HepG2 (cell line): ENCODE measurements around the gene DMKN. TPM values are rescaled to one million over a fixed set of nuclear protein-coding genes. Genes with fewer than 3 reads are reported as not detected.

ENCODE experiments used
- ATAC-seq: fragments of 200-7000 bp; cut with Tn5 transposase; 3 replicates; pipeline ENCODE4 v1.9.1; 2020; ENCODE audit warnings: mild to moderate bottlenecking, moderate library complexity
- BruUV-seq: library from RNA; stranded (reverse); fragments of 400-500 nt; replicated peaks from 2 replicates; lab custom pipeline; 2021; lab: Mats Ljungman, UMichigan
- CTCF ChIA-PET: fragments of 300-600 bp; formaldehyde crosslinking; extraction: SDS; loops from one replicate; lab custom pipeline; 2021; ENCODE audit warnings: low total read pairs, inconsistent platforms, low intra/inter-chr PET ratio; lab: Yijun Ruan, JAX
- POLR2A ChIA-PET: fragments of 350-600 bp; sonication (Branson Sonifier 250); formaldehyde crosslinking; loops from one replicate; lab custom pipeline; 2020; ENCODE audit warnings: antibody characterized with exemption, inconsistent platforms; lab: Yijun Ruan, JAX
- DNase-seq: peaks from one replicate; pipeline ENCODE4 v3.0.0-alpha.2; 2015; ENCODE audit warnings: low spot score
- FAIRE-seq: peaks from 3 replicates; lab custom pipeline; 2011; peaks lifted over from hg19 to GRCh38; lab: Jason Lieb, UNC
- H2AFZ ChIP-seq: one replicate; pipeline ENCODE4 v1.6.1; 2011; ENCODE audit warnings: low read length, inconsistent platforms
- H3K27ac ChIP-seq: fragments of 300-600 bp; 3 replicates; pipeline ENCODE4 v1.8.0; 2011; ENCODE audit warnings: mixed run types, mild to moderate bottlenecking, mixed read lengths, low read length, inconsistent platforms; ENCODE audit not compliant: insufficient read depth; ENCODE audit errors: extremely low read length
- H3K27me3 ChIP-seq, 2 experiments: fragments of 200-600 bp in 1 of 2; 2 replicates in 1 of 2; 3 replicates in 1 of 2; pipeline versions ENCODE4 v1.6.0 to v1.8.0; 2011; ENCODE audit warnings: low read length in 2 of 2, mild to moderate bottlenecking in 2 of 2, moderate library complexity in 2 of 2, inconsistent platforms in 1 of 2; ENCODE audit not compliant: insufficient read depth in 2 of 2, control insufficient read depth in 1 of 2
- H3K36me3 ChIP-seq, 2 experiments: fragments of 200-600 bp in 1 of 2; replicated peaks in 1 of 2; 2 replicates in 1 of 2; 3 replicates in 1 of 2; pipeline versions ENCODE4 v1.5.1 to v1.8.0; 2011; ENCODE audit warnings: low read length in 2 of 2, inconsistent platforms in 1 of 2; ENCODE audit not compliant: insufficient read depth in 2 of 2, control insufficient read depth in 1 of 2
- H3K4me1 ChIP-seq: 2 replicates; pipeline ENCODE4 v1.5.1; 2012; ENCODE audit warnings: low read length, inconsistent platforms; ENCODE audit not compliant: insufficient read depth
- H3K4me2 ChIP-seq: 2 replicates; pipeline ENCODE4 v1.6.0; 2011; ENCODE audit warnings: low read depth, low read length, inconsistent platforms
- H3K4me3 ChIP-seq, 3 experiments: fragments of 200-600 bp in 1 of 3; sonication (generic), shearing (Covaris generic) in 1 of 3; replicated peaks in 1 of 3; 2 replicates each; pipeline ENCODE4 v1.5.1; 2011 to 2016; ENCODE audit warnings: low read length in 3 of 3, inconsistent platforms in 2 of 3, low read depth in 2 of 3, mild to moderate bottlenecking in 2 of 3, control low read depth in 1 of 3, mixed read lengths in 1 of 3; ENCODE audit not compliant: insufficient read depth in 1 of 3
- H3K79me2 ChIP-seq: one replicate; pipeline ENCODE4 v1.6.1; 2011; ENCODE audit warnings: low read length, inconsistent platforms; ENCODE audit not compliant: insufficient read depth
- H3K9ac ChIP-seq: 2 replicates; pipeline ENCODE4 v1.6.0; 2011; ENCODE audit warnings: mild to moderate bottlenecking, low read depth, low read length, inconsistent platforms; ENCODE audit not compliant: insufficient read depth
- H3K9me3 ChIP-seq: 2 replicates; pipeline ENCODE4 v1.5.1; 2012; ENCODE audit warnings: mild to moderate bottlenecking, low read length
- H4K20me1 ChIP-seq: 2 replicates; pipeline ENCODE4 v1.6.0; 2011; ENCODE audit warnings: inconsistent platforms, mild to moderate bottlenecking, low read length, moderate library complexity; ENCODE audit not compliant: insufficient read depth
- DNMT3B ChIP-seq: conservative IDR thresholded peaks from 2 replicates; pipeline ENCODE4 v1.6.1; 2016; ENCODE audit warnings: missing biosample characterization, control low read depth
- HOXA9 ChIP-seq: sonication (generic); formaldehyde crosslinking; IDR thresholded peaks from 2 replicates; pipeline ENCODE4 v1.8.1; 2022; ENCODE audit warnings: missing genetic modification reagents, mild to moderate bottlenecking, moderate library complexity, borderline replicate concordance
- JUNB ChIP-seq: sonication (generic); formaldehyde crosslinking; IDR thresholded peaks from 2 replicates; pipeline ENCODE4 v1.8.0; 2022; ENCODE audit warnings: missing genetic modification reagents, mild to moderate bottlenecking, borderline replicate concordance
- MEIS2 ChIP-seq: sonication (generic); formaldehyde crosslinking; IDR thresholded peaks from 2 replicates; pipeline ENCODE4 v1.9.0; 2021; ENCODE audit warnings: mild to moderate bottlenecking, missing genetic modification reagents
- NCOA1 ChIP-seq: sonication (generic); formaldehyde crosslinking; IDR thresholded peaks from 2 replicates; pipeline ENCODE4 v1.9.0; 2021; ENCODE audit warnings: missing genetic modification reagents
- NPAS2 ChIP-seq: sonication (generic); formaldehyde crosslinking; IDR thresholded peaks from 2 replicates; pipeline ENCODE4 v1.8.0; 2022; ENCODE audit warnings: mild to moderate bottlenecking, missing genetic modification reagents, borderline replicate concordance
- PBX2 ChIP-seq: IDR thresholded peaks from 2 replicates; pipeline ENCODE4 v1.6.1; 2016; ENCODE audit warnings: control low read depth
- RAD51 ChIP-seq: fragments of 450-650 bp; IDR thresholded peaks from 2 replicates; pipeline ENCODE4 v1.6.1; 2016; ENCODE audit warnings: borderline replicate concordance
- RBM39 ChIP-seq: fragments of 200-400 bp; formaldehyde crosslinking; IDR thresholded peaks from one replicate; pipeline ENCODE4 v1.6.1; 2018; ENCODE audit warnings: antibody characterized with exemption, mild to moderate bottlenecking, low read depth, low read length; ENCODE audit not compliant: poor library complexity, severe bottlenecking
- RXRA ChIP-seq: sonication (generic); formaldehyde crosslinking; IDR thresholded peaks from 2 replicates; pipeline ENCODE4 v1.5.1; 2020; ENCODE audit warnings: missing genetic modification reagents
- SMAD3 ChIP-seq: sonication (generic); formaldehyde crosslinking; IDR thresholded peaks from 2 replicates; pipeline ENCODE4 v1.4.0; 2020; ENCODE audit warnings: missing genetic modification reagents
- SPEN ChIP-seq: sonication (generic); formaldehyde crosslinking; IDR thresholded peaks from 2 replicates; pipeline ENCODE4 v1.5.1; 2020; ENCODE audit warnings: low read depth, mild to moderate bottlenecking, missing genetic modification reagents
- TBX2 ChIP-seq: sonication (generic); formaldehyde crosslinking; IDR thresholded peaks from 2 replicates; pipeline ENCODE4 v1.5.0; 2020; ENCODE audit warnings: missing genetic modification reagents, mild to moderate bottlenecking, borderline replicate concordance
- WIZ ChIP-seq: sonication (generic); formaldehyde crosslinking; IDR thresholded peaks from 2 replicates; pipeline ENCODE4 v1.5.1; 2020; ENCODE audit warnings: mild to moderate bottlenecking, missing genetic modification reagents
- ZBTB20 ChIP-seq: sonication (generic); formaldehyde crosslinking; IDR thresholded peaks from 2 replicates; pipeline ENCODE4 v1.8.1; 2023; ENCODE audit warnings: missing genetic modification reagents, low read depth, mild to moderate bottlenecking, borderline replicate concordance
- ZNF101 ChIP-seq: sonication (generic); formaldehyde crosslinking; IDR thresholded peaks from 2 replicates; pipeline ENCODE4 v1.4.0; 2020; ENCODE audit warnings: mild to moderate bottlenecking, low read depth, missing genetic modification reagents, borderline replicate concordance
- ZNF331 ChIP-seq: sonication (generic); formaldehyde crosslinking; IDR thresholded peaks from 2 replicates; pipeline ENCODE4 v1.4.0; 2020; ENCODE audit warnings: missing genetic modification reagents
- ZNF460 ChIP-seq: sonication (generic); formaldehyde crosslinking; IDR thresholded peaks from 2 replicates; pipeline ENCODE4 v1.5.1; 2020; ENCODE audit warnings: missing genetic modification reagents, mild to moderate bottlenecking, borderline replicate concordance
- ZNF552 ChIP-seq: sonication (generic); formaldehyde crosslinking; IDR thresholded peaks from 2 replicates; pipeline ENCODE4 v1.9.0; 2022; ENCODE audit warnings: missing genetic modification reagents, mild to moderate bottlenecking, borderline replicate concordance
- ZNF589 ChIP-seq: sonication (generic); formaldehyde crosslinking; conservative IDR thresholded peaks from 2 replicates; pipeline ENCODE4 v1.8.0; 2022; ENCODE audit warnings: mild to moderate bottlenecking, moderate library complexity, missing genetic modification reagents
- ZNF607 ChIP-seq: sonication (generic); formaldehyde crosslinking; IDR thresholded peaks from 2 replicates; pipeline ENCODE4 v1.5.1; 2020; ENCODE audit warnings: missing genetic modification reagents, mild to moderate bottlenecking, borderline replicate concordance
- ZNF614 ChIP-seq: IDR thresholded peaks from 2 replicates; pipeline ENCODE4 v1.6.1; 2018; ENCODE audit warnings: missing biosample characterization, missing genetic modification reagents, inconsistent platforms, borderline replicate concordance
- ZNF670 ChIP-seq: sonication (generic); formaldehyde crosslinking; IDR thresholded peaks from 2 replicates; pipeline ENCODE4 v1.8.0; 2022; ENCODE audit warnings: mild to moderate bottlenecking, missing genetic modification reagents, borderline replicate concordance
- ZNF768 ChIP-seq: sonication (generic); formaldehyde crosslinking; IDR thresholded peaks from 2 replicates; pipeline ENCODE4 v1.4.0; 2020; ENCODE audit warnings: missing genetic modification reagents
- WGBS: methylation state at CpG from one replicate; pipeline ENCODE4 v1.1.6; 2017; ENCODE audit warnings: low lambda C conversion rate; 5-methylcytosine and 5-hydroxymethylcytosine counted together
- in situ Hi-C: cut with HindIII; loops from 2 replicates; pipeline ENCODE4 v1.10.0; 2017; ENCODE audit warnings: low pct_unique_long_range_greater_than_20kb; ENCODE audit not compliant: extremely low pct_ligation_motif_present
- intact Hi-C: fragments of 100-400 bp; cut with micrococcal nuclease; formaldehyde crosslinking; loops from one replicate; pipeline ENCODE4 v1.10.0; 2022; ENCODE audit not compliant: unreplicated experiment
- polyA plus RNA-seq, 8 experiments: library from polyadenylated mRNA; depleted of rRNA in 3 of 8; stranded (reverse) in 7 of 8; unstranded in 1 of 8; fragments of >200 nt; fragmentation: Illumina TruSeq in 4 of 8; extraction: Trizol in 4 of 8; gene quantifications; 2 replicates each; pipeline versions ENCODE4 v1.2.1 to v1.2.3, GENCODE V29; 2011 to 2016; ENCODE audit warnings: low read depth in 4 of 8, missing spikeins in 1 of 8, mixed read lengths in 1 of 8; ENCODE audit not compliant: insufficient read depth in 1 of 8
- total RNA-seq, 5 experiments: library from RNA; depleted of rRNA; stranded (reverse); fragments of >200 nt; fragmentation: Illumina TruSeq; extraction: Trizol; gene quantifications; 2 replicates each; pipeline ENCODE4 v1.2.3, GENCODE V29; 2016; ENCODE audit warnings: low read depth in 1 of 5
- TF ChIP-seq, protein P1 (sequence below): sonication (generic); formaldehyde crosslinking; IDR thresholded peaks from 2 replicates; pipeline ENCODE4 v1.4.0; 2020; ENCODE audit warnings: mild to moderate bottlenecking, missing genetic modification reagents

DMKN gene
- total and polyA plus RNA-seq, 2 of the 13 experiments (the other 11 are each of a cell fraction or from before 2014, with no cell fraction given) = 50.8 to 57.1 TPM

DNA sequence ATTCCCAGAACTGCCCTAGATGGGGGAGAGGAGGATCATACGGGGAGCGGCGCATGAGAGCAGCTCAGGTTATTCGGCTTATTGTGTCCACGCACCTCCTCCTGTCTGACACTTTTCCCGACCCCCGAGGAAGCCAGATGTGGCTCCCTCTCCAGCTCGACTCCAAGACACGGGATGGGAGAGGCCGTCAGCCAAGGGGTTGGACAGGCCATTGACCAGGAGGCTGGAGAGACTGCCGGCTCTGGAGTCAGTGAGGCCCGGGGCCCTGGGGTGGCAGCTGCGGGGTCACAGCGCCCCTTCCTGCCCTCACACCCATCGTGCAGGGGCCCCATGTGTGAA is 2.9 kb downstream of the DMKN start:
- Histone ChIP-seq H3K4me2 (peak overlapping the region; percentile 93), H3K4me1 (peaks cover 51% of the 10 kb centered on the region), H3K27ac (no peak overlapping the region), H3K27me3 (peaks cover 1 to 28% of the 10 kb centered on the region in 2 experiments; a peak in 2 of 5 replicates), H3K36me3 (no peaks in the 10 kb centered on the region; a peak in 1 of 5 replicates), H3K9ac (no peak overlapping the region), H3K79me2 (no peaks in the 10 kb centered on the region), H4K20me1 (no peaks in the 10 kb centered on the region), H3K9me3 (no peaks in the 10 kb centered on the region), H2AFZ (no peak overlapping the region), H3K4me3 (peak overlapping the region in 1 of 3 experiments; percentile 78; a peak in 1 of 6 replicates)
- FAIRE-seq (no peak), ATAC-seq (no peak; the same call in 2 of the 3 replicates), DNase-seq (no peak)
- POLR2A ChIA-PET = interaction anchor here (0.7 to 1.4 kb wide), 10 partner anchors 8 to 241 kb away, joined by 3 to 5 read pairs (median 4); partner anchors contain the start of gene COX6B1
- intact Hi-C loops = loop anchor here (1.0 kb wide), 1 partner anchor 35 kb away; the partner anchor contains the start of gene TMEM147
- WGBS = 9% methylated on average over 8 of the region's 15 CpGs
- TF ChIP-seq ZNF331 = no peak
- peak; percentile 5; the same call in 1 of the 2 replicates for TF ChIP-seq RXRA (CRISPR knock-in tag)
- no peak for TF ChIP-seq SPEN (CRISPR knock-in tag)
- TF ChIP-seq PBX2 (CRISPR knock-in tag) = no peak
- no peak for TF ChIP-seq ZNF552 (CRISPR knock-in tag)
- TF ChIP-seq ZNF768 (CRISPR knock-in tag) = no peak
- no peak for TF ChIP-seq NPAS2 (CRISPR knock-in tag)
- TF ChIP-seq ZNF670 (CRISPR knock-in tag) = no peak
- TF ChIP-seq ZNF460 (CRISPR knock-in tag) = no peak
- TF ChIP-seq RAD51 = no peak
- TF ChIP-seq WIZ = no peak
- 0 out of 2 replicates have a peak, but pooled peaks have one; percentile 13 for TF ChIP-seq MEIS2 (CRISPR knock-in tag)
- no peak for TF ChIP-seq ZNF101
- no peak for TF ChIP-seq HOXA9 (CRISPR knock-in tag)
- TF ChIP-seq ZBTB20 = 0 out of 2 replicates have a peak, but pooled peaks have one; percentile 4
- TF ChIP-seq SMAD3 (CRISPR knock-in tag) = no peak
- no peak for TF ChIP-seq ZNF589 (CRISPR knock-in tag)
- TF ChIP-seq NCOA1 = no peak
- TF ChIP-seq, protein P1, sequence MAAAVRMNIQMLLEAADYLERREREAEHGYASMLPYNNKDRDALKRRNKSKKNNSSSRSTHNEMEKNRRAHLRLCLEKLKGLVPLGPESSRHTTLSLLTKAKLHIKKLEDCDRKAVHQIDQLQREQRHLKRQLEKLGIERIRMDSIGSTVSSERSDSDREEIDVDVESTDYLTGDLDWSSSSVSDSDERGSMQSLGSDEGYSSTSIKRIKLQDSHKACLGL = 0 out of 2 replicates have a peak, but pooled peaks have one; percentile 5
- peak; percentile 12 for TF ChIP-seq RBM39
- no peak for TF ChIP-seq ZNF614 (CRISPR knock-in tag)
- TF ChIP-seq ZNF607 = 0 out of 2 replicates have a peak, but pooled peaks have one; percentile 13
- TF ChIP-seq TBX2 (CRISPR knock-in tag) = peak; percentile 4; the same call in 1 of the 2 replicates
- no peak for TF ChIP-seq JUNB (CRISPR knock-in tag)
- TF ChIP-seq DNMT3B (CRISPR knock-in tag) = no peak
- CTCF ChIA-PET = interaction anchor here (1.2 to 1.7 kb wide), 3 partner anchors 39 to 158 kb away, joined by 3 to 5 read pairs (median 4); no protein-coding TSS in a partner anchor
- BruUV-seq = no TSS peak
- in situ Hi-C loops = no loop called here
